Brain microvascular endothelial cell (primary cell): ENCODE measurements around the gene PCK2.

ENCODE experiments used
- DNase-seq: peaks from one replicate; pipeline ENCODE4 v3.0.0-alpha.2; 2020
- H3K27ac ChIP-seq: fragments of 250-450 bp; sonication (Bioruptor Pico); 2 replicates; pipeline ENCODE4 v1.5.1; 2020; ENCODE audit warnings: mild to moderate bottlenecking, moderate library complexity
- H3K27me3 ChIP-seq: fragments of 250-450 bp; sonication (Bioruptor Pico); replicated peaks from 2 replicates; pipeline ENCODE4 v1.5.1; 2020; ENCODE audit warnings: mild to moderate bottlenecking
- H3K36me3 ChIP-seq: fragments of 250-450 bp; sonication (Bioruptor Pico); replicated peaks from 2 replicates; pipeline ENCODE4 v1.5.1; 2020; ENCODE audit warnings: mild to moderate bottlenecking
- H3K4me3 ChIP-seq: 2 replicates; pipeline ENCODE4 v1.5.1; 2011; ENCODE audit warnings: low read depth, mild to moderate bottlenecking, control low read depth, low read length, moderate library complexity
- CTCF ChIP-seq: IDR thresholded peaks from 2 replicates; pipeline ENCODE4 v1.5.1; 2011; ENCODE audit warnings: low read depth, mild to moderate bottlenecking, moderate library complexity, low read length, control low read depth, inconsistent platforms; ENCODE audit errors: missing control alignments
- in situ Hi-C: cut with HindIII; loops from 2 replicates; pipeline ENCODE4 v1.10.0; 2017; ENCODE audit warnings: low sequenced_read_pairs, low pct_ligation_motif_present

The PCK2 gene

GRCh38 chr14:24113801-24114531, 19.9 kb downstream of the PCK2 start:
- no peak for TF ChIP-seq CTCF
- in situ Hi-C loops, result no loop called here

GRCh38 chr14:24114532-24115421, 20.7 kb downstream of the PCK2 start, which contains the start of the genes DCAF11 and NRL:
Gene DCAF11, plus strand, starts transcription at chr14:24114777. Its CDS starts 818 bp downstream, at chr14:24115595.
Gene NRL, minus strand, starts transcription at chr14:24114949. Its CDS starts 32,101 bp downstream, at chr14:24082848.
- in situ Hi-C loops, result no loop called here
- Histone ChIP-seq H3K36me3 (peaks cover 5% of the 10 kb centered on the region), H3K27ac (peak within 1 kb of the TSS; percentile 95), H3K27me3 (no peaks in the 10 kb centered on the region), H3K4me3 (peak within 1 kb of the TSS; percentile 63)
- TF ChIP-seq CTCF, result no peak
- DNase-seq, result peak; percentile 99

More at GRCh38 chr14:24113801-24114531, 19.9 kb downstream of the PCK2 start:
- Histone ChIP-seq H3K27me3 (no peaks in the 10 kb centered on the region), H3K36me3 (no peaks in the 10 kb centered on the region), H3K27ac (peak overlapping the region; percentile 95), H3K4me3 (peak overlapping the region; percentile 63)
- DNase-seq, result peak; percentile 86

GRCh38 chr14:24115422-24116127, 21.5 kb downstream of the PCK2 start:
- peak overlapping the region; percentile 63 for H3K4me3 ChIP-seq
- TF ChIP-seq CTCF, result no peak
- H3K27ac ChIP-seq, result peak overlapping the region; percentile 95
- no peak for DNase-seq
- H3K36me3 ChIP-seq, result peaks cover 6% of the 10 kb centered on the region
- H3K27me3 ChIP-seq, result no peaks in the 10 kb centered on the region
- in situ Hi-C loops, result no loop called here

GRCh38 chr14:24116128-24116814, 22.2 kb downstream of the PCK2 start:
- no peak for DNase-seq
- Histone ChIP-seq H3K27me3 (no peaks in the 10 kb centered on the region), H3K27ac (no peak overlapping the region), H3K36me3 (peaks cover 6% of the 10 kb centered on the region), H3K4me3 (no peak overlapping the region)
- TF ChIP-seq CTCF, result no peak
- in situ Hi-C loops, result no loop called here

- H3K27me3 ChIP-seq, result no peaks in the 10 kb centered on the region
- no peak overlapping the region for H3K27ac ChIP-seq
- in situ Hi-C loops, result no loop called here
- no peak for DNase-seq
- H3K4me3 ChIP-seq, result no peak overlapping the region
- H3K36me3 ChIP-seq, result peaks cover 8% of the 10 kb centered on the region
- TF ChIP-seq CTCF, result no peak
Measured at GRCh38 chr14:24117179-24117578, 23.1 kb downstream of the PCK2 start.
